Right ventricle myocardium superior (tissue), 1 donor: Measurements from ENCODE around the gene SIMC1. TPM values are rescaled to one million over a fixed set of nuclear protein-coding genes. Genes with fewer than 3 reads are reported as not detected.
"Not testable (repeated sequence)": the region's sequence is repeated elsewhere in the genome, so short reads cannot be mapped to it uniquely, and the experiment has no call there.

Experiments used
- ATAC-seq: fragments of 200-7000 bp; cut with Tn5 transposase; one replicate; pipeline ENCODE4 v1.9.1; 2020; ENCODE audit warnings: mild to moderate bottlenecking; ENCODE audit not compliant: poor library complexity
- DNase-seq: peaks from one replicate; pipeline ENCODE4 v3.0.0-alpha.2; 2020
- intact Hi-C: fragments of 100-400 bp; cut with DNase I; formaldehyde crosslinking; loops from one replicate; pipeline ENCODE4 v1.11.2; 2022
- long read RNA-seq: library from polyadenylated mRNA; unstranded; transcript quantifications from one replicate; pipeline ENCODE4 v2.0.0, GENCODE V29; 2021
- total RNA-seq: library from RNA; stranded (reverse); fragmentation: NEBNext Ultra II Directional; extraction: Animal tissue kit (Norgen Biotek cat#: 25700); gene quantifications from one replicate; pipeline ENCODE4 v1.2.1, GENCODE V29; 2021
- donor health status: DM: no; HTN: yes; CAD: no; lungs with severe emphysema.

SIMC1 gene
- 3.6 TPM for total RNA-seq
- long read RNA-seq, transcript SIMC1-203 (10 exons, 2,694 nt): major isoform, 11 of 13 reads
- long read RNA-seq, partial matches to known transcripts: 1 of 13 reads
- long read RNA-seq, other reads (novel, unspliced or antisense): 0 of 13 reads

DNA sequence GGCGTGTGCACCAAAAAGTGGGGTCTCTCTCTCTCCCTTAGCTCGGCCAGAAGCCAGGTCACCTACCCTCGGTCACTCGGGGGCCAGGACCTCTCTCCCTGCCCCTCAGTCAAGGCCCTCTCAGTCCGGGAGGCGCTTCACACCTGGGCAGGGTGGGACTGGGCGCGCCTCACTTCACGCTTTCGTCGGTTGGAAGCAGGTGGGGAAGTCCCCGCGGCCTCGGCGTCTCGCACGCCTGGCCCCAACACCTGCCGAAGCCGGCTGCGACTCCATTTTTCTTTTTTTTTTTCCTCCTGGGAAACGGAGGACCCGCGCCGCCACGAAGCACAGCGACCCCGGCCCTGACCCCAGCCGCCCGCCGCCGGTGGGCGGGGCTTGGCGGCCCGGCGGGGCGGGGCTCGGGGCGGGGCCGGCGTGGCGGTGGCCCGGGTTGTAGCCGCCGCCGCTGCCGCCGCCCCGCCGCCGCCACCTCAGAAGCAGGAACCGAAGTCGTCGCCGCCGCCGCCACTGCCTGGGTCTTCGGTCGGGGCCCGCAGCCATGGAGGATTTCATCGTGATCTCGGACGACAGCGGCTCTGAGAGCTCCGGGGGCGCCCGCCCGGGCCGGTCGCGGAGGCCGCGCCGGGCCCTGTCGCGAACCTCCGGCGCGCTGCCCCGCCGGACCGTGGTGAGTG, at the start of gene SIMC1:
TSS of gene SIMC1 (plus strand) at position 454 of the 674 bp plus-strand sequence. CDS start at position 539, 85 bp downstream.
- peak; percentile 88 for ATAC-seq
- intact Hi-C loops: not testable (repeated sequence)
- peak; percentile 57 for DNase-seq

DNA sequence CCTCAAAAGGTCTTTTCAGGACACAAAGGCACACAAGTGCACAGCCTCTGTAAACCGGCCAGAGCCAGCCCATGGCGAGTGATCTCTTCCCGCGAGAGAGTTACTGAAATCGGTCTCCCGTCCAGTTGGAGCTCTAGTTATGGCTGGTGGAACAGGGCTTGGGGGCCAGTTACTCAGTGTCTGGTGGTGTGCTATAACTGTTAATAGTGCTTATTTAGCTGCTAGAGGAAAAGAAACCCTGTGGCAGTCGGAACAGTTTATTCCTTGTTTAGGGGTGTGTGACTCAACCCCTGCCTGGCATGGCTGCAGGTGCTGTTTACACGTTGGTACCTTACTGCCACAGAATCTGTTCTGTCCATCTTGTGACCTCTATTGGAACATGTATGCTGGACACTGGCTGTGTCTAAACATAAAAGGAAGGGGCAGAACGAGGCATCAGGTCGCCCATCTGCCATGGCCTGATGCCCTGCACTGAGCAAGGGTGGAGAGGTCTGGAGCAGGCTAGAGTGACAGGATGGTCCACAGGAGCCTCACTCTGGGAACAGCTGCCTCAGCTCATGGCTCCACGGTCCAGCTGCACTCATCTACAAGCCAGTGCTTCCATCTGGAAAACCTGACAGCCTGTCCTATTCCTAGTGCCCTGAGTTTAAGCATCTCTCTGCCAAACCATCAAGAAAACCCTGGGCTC, 49.6 kb upstream of the SIMC1 start:
- DNase-seq: no peak

DNA sequence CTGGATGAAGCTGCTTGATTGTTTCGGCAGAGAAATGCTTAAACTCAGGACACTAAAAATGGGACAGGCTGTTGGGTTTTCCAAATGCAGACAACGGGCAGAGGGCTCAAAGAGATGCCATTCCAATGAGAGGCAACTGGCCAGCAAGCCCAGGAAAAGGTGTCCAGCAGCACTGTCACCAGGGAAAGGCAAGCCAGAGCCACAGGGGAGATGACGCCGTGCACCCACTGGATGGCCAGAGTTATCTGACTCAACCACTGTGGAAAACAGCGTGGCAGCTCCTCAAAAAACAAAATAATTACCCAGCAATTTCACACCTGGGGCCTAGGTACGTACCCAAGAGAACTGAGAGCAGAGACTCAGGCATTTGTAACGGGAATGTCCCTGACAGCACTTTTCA, 48.4 kb upstream of the SIMC1 start:
- intact Hi-C loops: no loop called here
- no peak for DNase-seq
- no peak for ATAC-seq

More for the DNA sequence above, 49.6 kb upstream of the SIMC1 start:
- intact Hi-C loops: no loop called here
- ATAC-seq: no peak

DNA sequence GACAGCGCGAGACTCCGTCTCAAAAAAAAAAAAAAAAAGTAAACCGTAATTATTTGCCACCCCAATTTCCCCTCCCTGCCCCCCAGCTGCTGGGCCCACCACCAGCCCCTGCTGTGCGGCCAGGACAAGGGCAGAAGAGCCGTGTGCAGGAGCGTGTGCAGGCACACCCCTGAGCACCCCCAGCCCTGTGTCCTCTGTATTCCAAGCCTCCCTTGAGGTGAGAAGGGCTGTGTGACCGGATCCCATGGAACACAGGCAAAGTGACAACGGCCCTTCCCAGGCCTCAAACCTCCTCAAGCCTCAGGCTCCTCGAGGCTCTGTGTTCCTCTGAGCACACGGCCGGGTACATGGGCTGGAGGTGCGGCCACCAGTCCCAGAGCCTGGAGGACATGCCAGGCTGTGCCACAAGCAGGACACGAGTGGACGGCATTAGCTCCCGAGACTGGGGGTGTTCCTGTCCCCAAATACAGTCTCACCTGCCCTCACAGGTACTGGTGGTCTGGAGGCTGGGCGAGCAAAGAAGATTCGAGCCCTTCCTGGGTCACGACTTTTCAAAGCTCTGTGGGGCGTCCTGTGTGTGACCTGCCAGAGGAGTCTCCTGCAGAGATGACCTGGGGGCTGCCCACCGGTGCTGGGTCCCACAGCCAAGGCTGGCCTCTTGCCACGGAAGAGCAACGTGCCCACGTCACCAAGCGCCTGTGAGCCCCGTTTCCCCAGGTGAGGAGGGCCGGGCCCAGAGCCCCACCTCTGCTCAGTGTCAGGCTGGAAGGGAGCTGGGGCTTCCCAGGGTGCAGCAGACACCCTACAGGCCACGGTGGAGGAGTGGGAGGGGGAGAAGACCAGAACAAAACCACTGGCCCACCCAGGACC, 47.1 kb upstream of the SIMC1 start:
- DNase-seq: no peak
- no peak for ATAC-seq
- intact Hi-C loops: no loop called here

DNA sequence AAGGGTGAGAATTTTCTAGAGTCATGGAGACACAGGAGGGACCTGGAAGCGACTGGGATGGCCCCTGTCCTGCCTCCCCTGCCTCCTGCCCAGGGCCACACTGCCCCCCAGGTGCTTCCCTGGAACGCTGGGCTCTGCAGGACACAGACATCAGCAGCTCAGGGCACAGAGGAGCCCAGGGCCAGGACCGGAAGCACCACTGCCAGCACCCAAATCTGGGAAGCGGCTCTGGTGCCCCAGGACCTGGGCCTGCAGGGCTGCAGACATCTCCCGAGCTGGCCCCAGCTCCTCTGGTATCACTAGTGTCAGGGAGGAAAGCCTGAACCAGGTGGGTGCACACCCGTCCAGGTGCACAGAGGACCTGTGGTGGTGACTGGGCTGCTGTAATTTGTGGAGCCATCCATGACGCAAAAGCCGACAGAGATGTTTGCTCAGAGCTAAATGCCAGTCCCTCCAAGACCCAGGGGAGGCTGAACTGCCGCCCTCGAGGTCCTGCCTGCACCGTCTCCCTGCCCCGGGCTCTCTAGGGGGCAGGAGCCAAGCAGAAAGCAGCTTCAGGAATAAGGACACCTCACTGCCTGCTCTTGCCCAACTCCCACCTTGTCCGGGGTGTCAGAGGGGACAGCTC, 46.0 kb upstream of the SIMC1 start:
- ATAC-seq: no peak

DNA sequence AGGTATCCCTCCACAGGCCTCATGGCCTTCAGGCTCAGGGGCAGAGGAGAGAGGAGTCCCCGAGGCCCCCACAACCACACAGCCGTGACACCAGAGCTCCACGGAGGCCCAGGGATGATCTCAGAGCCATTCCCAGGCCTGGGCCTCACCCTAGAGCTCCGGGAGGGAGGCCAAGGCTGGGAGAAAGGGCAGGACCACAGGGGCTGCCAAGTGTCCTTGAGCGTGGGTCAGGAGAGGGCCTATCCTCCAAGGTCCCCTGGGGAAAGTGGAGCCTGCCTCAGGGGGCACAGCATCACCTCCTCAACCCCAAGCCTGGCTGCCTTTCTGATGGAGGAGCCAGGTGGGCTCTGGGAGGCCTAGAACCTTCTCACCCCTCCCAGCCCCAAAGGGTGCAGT, 45.5 kb upstream of the SIMC1 start:
- ATAC-seq, intact Hi-C loops, DNase-seq: not testable (repeated sequence)

More for the DNA sequence above, 46.0 kb upstream of the SIMC1 start:
- no peak for DNase-seq
- intact Hi-C loops: no loop called here

DNA sequence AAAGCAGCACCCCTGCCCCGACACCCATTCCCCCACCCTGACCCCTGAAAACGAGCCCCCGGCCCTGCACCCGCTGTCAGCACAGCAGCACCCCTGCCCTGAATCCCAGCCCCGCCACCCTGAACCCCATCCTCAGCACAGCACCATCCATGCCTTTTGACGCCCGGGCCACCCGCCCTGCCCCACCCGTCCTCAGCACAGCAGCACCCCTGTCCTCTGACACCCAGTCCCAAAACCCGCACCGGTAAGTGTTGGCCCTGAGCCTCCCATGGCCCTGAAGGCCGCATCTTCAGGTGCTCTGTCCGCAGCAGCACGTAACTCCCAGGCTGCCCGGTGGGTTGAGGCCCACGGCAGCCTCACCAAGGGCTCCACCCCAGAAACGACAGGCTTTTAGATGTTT, 44.6 kb upstream of the SIMC1 start:
- intact Hi-C loops: not testable (repeated sequence)

DNA sequence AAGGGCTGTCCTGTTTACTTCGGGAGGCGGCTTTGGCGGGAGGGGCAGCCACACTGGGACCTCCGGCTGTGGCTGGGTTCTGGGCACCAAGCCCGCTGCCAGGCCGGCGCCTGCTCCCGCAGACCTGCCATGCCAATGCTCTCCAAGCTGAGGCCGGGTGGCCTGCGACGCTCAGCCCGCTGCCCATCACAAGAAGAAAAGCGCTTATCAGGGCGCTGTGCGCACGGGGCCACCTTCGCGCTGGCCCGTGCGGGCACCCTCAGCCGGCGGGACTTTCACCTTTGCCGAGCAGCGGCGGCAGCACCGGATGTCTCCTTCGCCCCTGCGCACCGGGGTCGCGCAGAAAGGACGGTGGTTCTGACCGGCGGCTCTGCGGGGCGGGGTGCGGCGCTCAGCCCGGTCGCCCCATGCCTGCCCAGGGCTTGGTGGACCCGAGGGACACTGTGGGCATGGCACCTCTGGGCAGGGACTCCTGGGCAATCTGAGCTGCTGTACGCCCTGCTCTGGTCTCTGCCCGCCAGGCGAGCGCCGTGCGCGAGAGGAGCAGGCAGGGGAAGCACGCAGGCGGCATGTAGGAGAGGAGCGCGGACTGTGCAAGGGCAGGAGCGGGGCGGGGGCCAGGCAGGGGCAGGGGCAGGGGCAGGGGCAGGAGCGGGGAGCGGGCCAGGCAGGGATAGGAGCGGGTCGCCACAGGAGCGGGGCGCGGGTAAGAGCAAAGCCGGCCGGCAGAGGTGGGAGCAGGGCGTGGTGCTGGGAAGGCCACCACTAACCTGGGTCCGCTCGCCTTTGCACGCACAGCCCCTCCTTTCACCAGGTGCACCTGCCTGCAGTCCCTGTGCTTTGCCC, 43.8 kb upstream of the SIMC1 start:
- ATAC-seq: peak; percentile 34
- intact Hi-C loops, DNase-seq: not testable (repeated sequence)

More for the DNA sequence above, 44.6 kb upstream of the SIMC1 start:
- ATAC-seq, DNase-seq: not testable (repeated sequence)

DNA sequence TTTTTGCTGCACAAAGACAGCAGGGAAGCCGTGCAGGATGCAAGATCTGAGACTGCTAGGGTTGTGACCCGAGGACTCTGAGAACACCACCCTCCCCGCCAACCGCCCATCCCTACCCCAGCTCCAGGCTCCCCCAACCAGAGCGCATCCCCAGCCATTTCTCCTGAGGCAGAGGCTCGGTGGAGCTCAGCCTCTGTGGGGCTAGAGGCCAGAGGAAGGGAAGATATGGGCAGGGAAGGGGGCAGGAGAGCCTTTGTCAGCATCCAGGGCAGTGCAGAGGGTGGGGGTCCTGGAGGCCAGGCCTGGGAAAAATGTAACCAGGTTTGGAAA, 43.2 kb upstream of the SIMC1 start:
- DNase-seq, ATAC-seq, intact Hi-C loops: not testable (repeated sequence)

DNA sequence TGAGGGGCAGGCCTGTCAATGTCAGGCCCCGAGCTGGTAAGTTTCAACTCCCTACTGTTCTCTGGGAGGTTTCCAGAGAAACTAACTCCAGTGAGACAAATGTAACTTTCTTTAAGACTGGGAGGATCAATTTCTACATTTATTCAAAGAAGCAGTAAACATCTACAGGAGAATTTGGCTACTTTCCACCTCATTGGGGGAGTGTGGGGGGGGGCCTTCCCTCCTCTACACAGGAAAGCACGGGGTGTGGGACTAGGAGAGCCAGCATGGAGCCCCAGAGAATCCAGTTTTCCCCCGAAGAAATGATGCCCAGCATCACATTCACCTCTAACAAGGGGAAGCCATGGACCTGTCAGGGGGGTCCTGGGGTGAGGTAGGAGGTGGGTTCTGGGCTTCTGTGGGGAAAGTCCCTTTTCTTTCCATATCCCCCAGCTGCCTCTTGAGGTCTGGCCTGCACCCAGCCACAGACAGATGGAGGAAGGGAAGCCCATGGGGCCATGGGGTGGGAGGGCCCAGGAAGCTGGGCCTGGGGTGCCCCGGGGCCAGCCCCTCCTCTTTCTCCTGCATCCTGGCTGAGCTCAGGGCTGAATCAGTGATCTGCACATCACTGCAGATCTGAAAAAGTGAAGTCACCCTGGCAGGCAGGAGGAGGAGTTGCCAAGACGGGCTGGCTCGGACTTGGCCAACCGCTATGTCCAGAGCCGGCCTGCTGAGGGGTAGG, 42.6 kb upstream of the SIMC1 start:
- DNase-seq, ATAC-seq, intact Hi-C loops: not testable (repeated sequence)

DNA sequence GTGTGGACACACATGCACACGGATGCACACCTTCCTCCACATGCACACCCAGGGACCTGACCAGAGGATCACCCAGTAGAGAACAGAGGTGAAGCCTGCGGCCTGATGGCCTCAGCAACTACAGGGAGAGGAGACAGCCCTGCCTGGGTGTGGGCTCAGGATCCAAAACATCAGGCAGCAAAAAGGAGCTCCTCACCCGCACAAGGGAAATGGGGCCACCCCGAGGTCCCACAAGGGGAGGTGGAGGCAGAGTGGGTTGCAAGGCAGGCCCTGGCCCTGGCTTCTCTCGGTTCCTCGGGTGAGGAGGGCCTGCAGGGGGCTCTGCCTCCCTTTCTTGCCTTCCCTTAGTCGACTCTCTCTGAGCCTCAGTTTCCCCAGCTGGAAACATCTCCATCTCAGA, 41.4 kb upstream of the SIMC1 start:
- intact Hi-C loops, ATAC-seq, DNase-seq: not testable (repeated sequence)

DNA sequence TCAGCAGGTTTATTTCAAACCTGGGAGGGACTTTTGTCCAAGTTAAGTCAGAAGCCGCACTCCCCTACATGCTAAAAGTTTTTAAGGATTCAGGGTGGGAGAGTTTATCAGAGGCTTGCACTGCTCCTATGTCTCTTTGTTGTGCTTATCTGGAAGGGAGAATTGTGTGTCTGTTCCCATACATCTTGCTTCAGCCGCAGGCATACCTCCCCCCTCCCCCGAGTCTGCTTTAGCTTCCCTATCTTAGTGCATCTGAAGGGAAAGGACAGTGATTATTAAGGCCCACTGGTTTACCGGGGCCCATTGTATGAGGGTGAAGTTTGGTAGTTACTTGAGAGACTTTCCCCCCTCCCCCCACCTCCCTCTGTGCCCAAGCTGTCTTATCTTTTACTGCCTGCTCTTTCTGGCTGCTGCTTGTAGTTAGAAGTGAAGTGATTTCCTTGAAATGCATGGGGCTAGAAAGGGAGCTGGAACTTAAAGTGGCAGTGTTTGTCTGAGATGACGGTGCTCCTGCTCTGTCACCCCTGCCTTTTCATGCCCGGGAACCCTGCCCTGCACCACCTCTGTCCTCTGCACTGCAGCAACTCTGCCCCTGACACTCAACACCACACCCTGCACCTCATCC, 40.9 kb upstream of the SIMC1 start:
- DNase-seq, ATAC-seq, intact Hi-C loops: not testable (repeated sequence)

DNA sequence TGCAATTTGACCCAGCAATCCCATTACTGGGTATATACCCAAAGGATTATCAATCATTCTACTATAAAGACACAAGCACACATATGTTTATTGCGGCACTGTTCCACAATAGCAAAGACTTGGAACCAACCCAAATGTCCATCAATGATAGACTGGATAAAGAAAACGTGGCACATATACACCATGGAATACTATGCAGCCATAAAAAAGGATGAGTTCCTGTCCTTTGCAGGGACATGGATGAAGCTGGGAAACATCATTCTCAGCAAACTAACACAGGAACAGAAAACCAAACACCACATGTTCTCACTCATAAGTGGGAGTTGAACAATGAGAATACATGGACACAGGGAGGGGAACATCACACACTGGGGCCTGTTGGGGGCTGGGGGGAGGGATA, 39.9 kb upstream of the SIMC1 start:
- DNase-seq, ATAC-seq, intact Hi-C loops: not testable (repeated sequence)

DNA sequence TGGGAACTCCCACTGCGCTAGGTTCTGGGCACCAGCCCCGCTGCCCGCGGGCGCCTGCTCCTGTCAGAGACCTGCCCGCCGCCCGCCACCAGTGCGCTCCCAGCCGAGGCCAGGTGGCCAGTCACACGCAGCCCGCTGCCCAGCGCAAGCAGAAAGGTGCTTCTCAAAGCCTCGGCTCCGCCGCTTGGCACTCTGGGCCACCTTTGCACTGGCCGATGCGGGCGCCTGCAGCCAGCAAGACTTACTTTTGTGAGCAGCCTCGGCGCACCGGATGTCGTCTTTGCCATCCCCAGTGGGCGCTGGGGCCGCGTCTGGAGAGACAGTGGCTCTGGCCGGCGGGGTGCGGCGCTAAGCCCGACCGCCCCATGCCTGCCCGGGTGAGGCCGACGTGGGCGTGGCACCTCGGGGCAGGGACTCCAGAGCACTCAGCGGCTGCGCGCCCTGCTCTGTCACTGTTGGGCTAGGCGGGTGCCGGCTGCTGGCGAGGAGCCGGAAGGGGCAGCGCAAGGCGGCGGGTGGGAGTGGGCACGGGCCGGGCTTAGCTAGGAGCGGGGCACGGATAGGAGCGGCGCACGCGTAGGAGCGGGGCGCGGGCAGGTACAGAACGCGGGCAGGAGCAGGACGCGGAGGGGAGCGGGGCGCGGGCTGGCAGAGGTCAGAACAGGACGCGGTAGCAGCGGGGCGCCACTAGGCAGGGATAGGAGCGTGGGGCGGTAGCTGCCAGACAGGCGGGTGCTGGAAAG, 39.1 kb upstream of the SIMC1 start:
- ATAC-seq: peak; percentile 82
- intact Hi-C loops, DNase-seq: not testable (repeated sequence)

DNA sequence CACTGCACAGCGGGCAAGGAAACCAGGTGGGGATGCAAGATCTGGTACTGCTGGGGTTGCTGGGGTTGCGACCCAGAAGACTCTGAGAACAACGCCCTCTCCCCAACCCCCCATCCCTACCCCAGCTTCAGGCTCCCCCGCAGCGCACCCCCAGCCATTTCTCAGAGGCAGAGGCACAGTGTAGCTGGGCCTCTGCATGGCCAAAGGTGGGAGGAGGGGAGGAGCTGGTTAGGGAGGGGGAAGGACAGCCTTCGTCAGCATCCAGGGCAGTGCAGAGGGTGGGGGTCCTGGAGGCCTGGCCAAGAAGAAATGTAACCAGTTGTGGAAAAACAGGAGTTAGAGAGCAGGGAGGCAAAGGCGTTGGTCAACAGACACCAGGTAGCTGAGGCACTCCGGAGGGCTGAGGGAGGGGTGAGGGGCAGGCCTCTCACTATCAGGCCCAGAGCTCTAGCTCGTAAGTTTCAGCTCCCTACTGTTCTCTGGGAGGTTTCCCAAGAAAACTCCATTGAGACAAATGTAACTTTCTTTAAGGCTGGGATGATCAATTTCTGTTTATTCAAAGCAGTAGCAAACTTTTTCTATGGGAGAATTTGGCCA, 38.3 kb upstream of the SIMC1 start:
- ATAC-seq, intact Hi-C loops, DNase-seq: not testable (repeated sequence)

DNA sequence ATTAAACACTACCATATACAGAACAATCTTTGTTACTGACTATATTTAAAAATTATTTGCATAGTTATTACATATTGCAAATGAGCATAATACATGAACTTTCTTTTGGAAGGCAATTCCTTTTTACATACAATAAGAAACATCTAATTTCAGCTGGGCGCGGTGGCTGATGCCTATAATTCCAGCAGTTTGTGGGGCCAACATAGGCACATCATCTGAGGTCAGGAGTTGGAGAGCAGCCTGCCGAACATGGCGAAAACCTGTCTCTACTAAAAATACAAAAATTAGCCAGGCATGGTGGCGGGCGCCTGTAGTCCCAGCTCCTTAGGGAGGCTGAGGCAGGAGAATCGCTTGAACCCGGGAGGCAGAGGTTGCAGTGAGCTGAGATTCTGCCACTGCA, 36.4 kb upstream of the SIMC1 start:
- DNase-seq (no peak), ATAC-seq (no peak)
- intact Hi-C loops: no loop called here
